SK-N-SH (cell line): ENCODE results near the gene ALG9.

Experiments
- GABPA ChIP-seq: IDR thresholded peaks from 2 replicates; pipeline ENCODE4 v1.4.0; 2012; ENCODE audit warnings: low read depth, mild to moderate bottlenecking
- MEF2A ChIP-seq: IDR thresholded peaks from 2 replicates; pipeline ENCODE4 v1.4.0; 2012; ENCODE audit warnings: low read depth, borderline replicate concordance
- POLR2AphosphoS5 ChIP-seq: IDR thresholded peaks from 2 replicates; pipeline ENCODE4 v1.6.1; 2012; ENCODE audit warnings: low read depth, low read length
- RAD21 ChIP-seq: IDR thresholded peaks from 2 replicates; pipeline ENCODE4 v1.6.1; 2012; ENCODE audit warnings: mild to moderate bottlenecking, low read length
- RCOR1 ChIP-seq: fragments of 150-350 bp; IDR thresholded peaks from 2 replicates; pipeline ENCODE4 v1.6.1; 2017; ENCODE audit warnings: antibody characterized with exemption, low read length
- REST ChIP-seq: IDR thresholded peaks from 2 replicates; pipeline ENCODE4 v1.6.1; 2012; ENCODE audit warnings: mild to moderate bottlenecking, low read depth, low read length, moderate library complexity
- TAF1 ChIP-seq: IDR thresholded peaks from 2 replicates; pipeline ENCODE4 v1.6.1; 2012; ENCODE audit warnings: low read depth, mild to moderate bottlenecking, low read length, moderate library complexity, borderline replicate concordance
- TEAD4 ChIP-seq: IDR thresholded peaks from 2 replicates; pipeline ENCODE4 v1.4.0; 2012; ENCODE audit warnings: mild to moderate bottlenecking, borderline replicate concordance; ENCODE audit not compliant: insufficient read depth
- TF ChIP-seq, protein P1 (sequence below): fragments of 200-600 bp; sonication (generic); IDR thresholded peaks from 2 replicates; pipeline ENCODE4 v1.6.1; 2017; ENCODE audit warnings: antibody characterized with exemption, mild to moderate bottlenecking, moderate library complexity
- TF ChIP-seq, protein P2 (sequence below): IDR thresholded peaks from 2 replicates; pipeline ENCODE4 v1.4.0; 2012; ENCODE audit warnings: low read depth, borderline replicate concordance
- TF ChIP-seq, protein P3 (sequence below): fragments of 150-350 bp; IDR thresholded peaks from 2 replicates; pipeline ENCODE4 v1.6.1; 2016; ENCODE audit warnings: mild to moderate bottlenecking, low read depth, low read length

DNA sequence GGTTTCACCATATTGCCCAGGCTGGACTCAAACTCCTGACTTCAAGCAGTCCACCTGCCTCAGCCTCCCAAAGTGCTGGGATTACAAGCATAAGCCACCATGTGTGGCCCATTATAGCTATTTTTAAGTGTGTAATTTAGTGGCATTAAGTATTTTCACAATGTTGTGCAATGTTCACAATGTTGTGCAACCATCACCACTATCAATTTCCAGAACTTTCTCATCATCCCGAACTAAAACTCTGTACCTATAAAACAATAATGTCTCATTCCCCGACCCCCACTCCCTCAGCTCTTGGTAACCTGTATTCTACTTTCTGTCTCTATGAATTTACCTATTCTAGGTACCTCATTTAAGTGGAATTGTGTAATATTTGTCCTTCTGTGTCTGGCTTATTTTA lies 15.5 kb upstream of the ALG9 start:
- TF ChIP-seq, protein P1, sequence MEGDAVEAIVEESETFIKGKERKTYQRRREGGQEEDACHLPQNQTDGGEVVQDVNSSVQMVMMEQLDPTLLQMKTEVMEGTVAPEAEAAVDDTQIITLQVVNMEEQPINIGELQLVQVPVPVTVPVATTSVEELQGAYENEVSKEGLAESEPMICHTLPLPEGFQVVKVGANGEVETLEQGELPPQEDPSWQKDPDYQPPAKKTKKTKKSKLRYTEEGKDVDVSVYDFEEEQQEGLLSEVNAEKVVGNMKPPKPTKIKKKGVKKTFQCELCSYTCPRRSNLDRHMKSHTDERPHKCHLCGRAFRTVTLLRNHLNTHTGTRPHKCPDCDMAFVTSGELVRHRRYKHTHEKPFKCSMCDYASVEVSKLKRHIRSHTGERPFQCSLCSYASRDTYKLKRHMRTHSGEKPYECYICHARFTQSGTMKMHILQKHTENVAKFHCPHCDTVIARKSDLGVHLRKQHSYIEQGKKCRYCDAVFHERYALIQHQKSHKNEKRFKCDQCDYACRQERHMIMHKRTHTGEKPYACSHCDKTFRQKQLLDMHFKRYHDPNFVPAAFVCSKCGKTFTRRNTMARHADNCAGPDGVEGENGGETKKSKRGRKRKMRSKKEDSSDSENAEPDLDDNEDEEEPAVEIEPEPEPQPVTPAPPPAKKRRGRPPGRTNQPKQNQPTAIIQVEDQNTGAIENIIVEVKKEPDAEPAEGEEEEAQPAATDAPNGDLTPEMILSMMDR, result no peak
- TF ChIP-seq POLR2AphosphoS5 (no peak), TAF1 (no peak), MEF2A (no peak), RCOR1 (no peak), REST (no peak), TEAD4 (no peak), GABPA (no peak), RAD21 (no peak)
- TF ChIP-seq, protein P2, sequence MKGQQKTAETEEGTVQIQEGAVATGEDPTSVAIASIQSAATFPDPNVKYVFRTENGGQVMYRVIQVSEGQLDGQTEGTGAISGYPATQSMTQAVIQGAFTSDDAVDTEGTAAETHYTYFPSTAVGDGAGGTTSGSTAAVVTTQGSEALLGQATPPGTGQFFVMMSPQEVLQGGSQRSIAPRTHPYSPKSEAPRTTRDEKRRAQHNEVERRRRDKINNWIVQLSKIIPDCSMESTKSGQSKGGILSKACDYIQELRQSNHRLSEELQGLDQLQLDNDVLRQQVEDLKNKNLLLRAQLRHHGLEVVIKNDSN, result no peak
- TF ChIP-seq, protein P3, sequence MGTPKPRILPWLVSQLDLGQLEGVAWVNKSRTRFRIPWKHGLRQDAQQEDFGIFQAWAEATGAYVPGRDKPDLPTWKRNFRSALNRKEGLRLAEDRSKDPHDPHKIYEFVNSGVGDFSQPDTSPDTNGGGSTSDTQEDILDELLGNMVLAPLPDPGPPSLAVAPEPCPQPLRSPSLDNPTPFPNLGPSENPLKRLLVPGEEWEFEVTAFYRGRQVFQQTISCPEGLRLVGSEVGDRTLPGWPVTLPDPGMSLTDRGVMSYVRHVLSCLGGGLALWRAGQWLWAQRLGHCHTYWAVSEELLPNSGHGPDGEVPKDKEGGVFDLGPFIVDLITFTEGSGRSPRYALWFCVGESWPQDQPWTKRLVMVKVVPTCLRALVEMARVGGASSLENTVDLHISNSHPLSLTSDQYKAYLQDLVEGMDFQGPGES, result no peak
